Stimulated activated naive B cell treated with anti-CD40 and anti-IgM and Interleukin-4, amounts not matched to agents 10 μg/mL and 1 μg/mL and 100 μg/mL, for 72 hours (primary cell): ENCODE results near the gene PI4KA.
"Not testable (repeated sequence)": the region's sequence is repeated elsewhere in the genome, so short reads cannot be mapped to it uniquely, and the experiment has no call there.

Experiments
- ATAC-seq, 2 donors: fragments of 150-1000 bp; cut with Tn5 transposase; replicated peaks; 2 replicates each; pipeline ENCODE4 v1.10.0; 2021; ENCODE audit warnings: moderate library complexity in 1 of 2
- DNase-seq: peaks from one replicate; pipeline ENCODE4 v3.0.0; 2021
- H3K27ac Mint-ChIP-seq: one replicate; pipeline ENCODE4 v1.8.0; 2022; ENCODE audit warnings: mild to moderate bottlenecking, mixed read lengths
- H3K27me3 Mint-ChIP-seq, 2 donors: one replicate each; pipeline ENCODE4 v1.8.0; 2022; ENCODE audit warnings: mixed read lengths in 2 of 2
- H3K36me3 Mint-ChIP-seq, 2 donors: one replicate each; pipeline ENCODE4 v1.8.0; 2022; ENCODE audit warnings: mixed read lengths in 2 of 2, mild to moderate bottlenecking in 1 of 2
- H3K4me1 Mint-ChIP-seq, 2 donors: one replicate each; pipeline ENCODE4 v1.8.0; 2022; ENCODE audit warnings: mixed read lengths in 2 of 2, mild to moderate bottlenecking in 1 of 2
- H3K4me3 Mint-ChIP-seq, 2 donors: one replicate each; pipeline ENCODE4 v1.8.0; 2022; ENCODE audit warnings: mild to moderate bottlenecking in 2 of 2, mixed read lengths in 2 of 2, moderate library complexity in 1 of 2
- H3K9me3 Mint-ChIP-seq, 2 donors: one replicate each; pipeline ENCODE4 v1.8.0; 2022; ENCODE audit warnings: mixed read lengths in 2 of 2, mild to moderate bottlenecking in 1 of 2

PI4KA gene

DNA sequence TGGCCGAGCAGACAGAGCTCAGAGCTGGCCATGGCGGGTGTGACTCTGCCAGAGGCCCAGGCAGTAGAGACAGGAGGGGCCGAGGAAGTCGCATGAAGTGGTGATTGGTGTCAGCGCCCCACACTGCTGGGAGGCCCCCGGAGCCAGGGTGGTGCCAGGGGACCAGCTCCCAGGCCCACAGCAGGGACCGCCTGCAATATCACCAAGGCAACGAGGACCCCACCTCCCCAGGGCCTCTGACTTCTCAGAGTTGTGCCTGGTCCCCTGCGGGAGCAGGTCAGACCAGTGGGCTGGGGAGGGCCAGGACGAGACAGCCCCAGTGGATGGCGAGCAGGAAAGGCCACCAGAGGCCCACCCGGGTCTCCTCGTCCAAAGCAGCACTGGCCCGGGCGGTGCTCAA, 189.1 kb downstream of the PI4KA start:
- not testable (repeated sequence) for H3K4me1 Mint-ChIP-seq, ATAC-seq, H3K9me3 Mint-ChIP-seq, H3K36me3 Mint-ChIP-seq, H3K4me3 Mint-ChIP-seq, H3K27ac Mint-ChIP-seq, DNase-seq
- H3K27me3 Mint-ChIP-seq = peaks cover 23 to 34% of the 10 kb centered on the region in 2 donors

DNA sequence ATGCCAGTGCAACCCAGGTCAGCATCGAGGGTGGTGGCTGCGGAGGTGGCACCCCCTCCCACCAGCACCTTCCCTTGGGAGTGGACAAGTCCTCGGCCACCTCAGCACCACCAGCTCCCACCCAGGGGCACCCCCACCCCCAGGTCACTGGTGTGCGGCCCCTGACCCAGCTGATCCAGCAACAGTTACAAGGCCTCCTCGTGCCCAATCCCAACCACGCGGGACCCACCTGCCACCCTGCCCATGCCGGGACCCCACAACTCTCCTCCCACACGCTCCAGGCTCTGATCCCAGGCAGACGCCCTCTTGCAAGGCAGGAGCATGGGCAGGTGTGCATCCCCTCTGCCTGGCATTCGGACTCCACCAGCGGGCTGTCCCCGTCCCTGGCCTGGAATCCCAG, 189.8 kb downstream of the PI4KA start:
- ATAC-seq, H3K36me3 Mint-ChIP-seq, DNase-seq, H3K4me3 Mint-ChIP-seq, H3K4me1 Mint-ChIP-seq, H3K27ac Mint-ChIP-seq, H3K9me3 Mint-ChIP-seq: not testable (repeated sequence)
- peaks cover 22 to 41% of the 10 kb centered on the region in 2 donors for H3K27me3 Mint-ChIP-seq

GRCh38 chr22:20668226-20668625, 190.4 kb downstream of the PI4KA start:
- H3K9me3 Mint-ChIP-seq, H3K4me3 Mint-ChIP-seq, H3K4me1 Mint-ChIP-seq, H3K36me3 Mint-ChIP-seq, ATAC-seq, H3K27ac Mint-ChIP-seq, DNase-seq: not testable (repeated sequence)
- peaks cover 22 to 41% of the 10 kb centered on the region in 2 donors for H3K27me3 Mint-ChIP-seq

DNA sequence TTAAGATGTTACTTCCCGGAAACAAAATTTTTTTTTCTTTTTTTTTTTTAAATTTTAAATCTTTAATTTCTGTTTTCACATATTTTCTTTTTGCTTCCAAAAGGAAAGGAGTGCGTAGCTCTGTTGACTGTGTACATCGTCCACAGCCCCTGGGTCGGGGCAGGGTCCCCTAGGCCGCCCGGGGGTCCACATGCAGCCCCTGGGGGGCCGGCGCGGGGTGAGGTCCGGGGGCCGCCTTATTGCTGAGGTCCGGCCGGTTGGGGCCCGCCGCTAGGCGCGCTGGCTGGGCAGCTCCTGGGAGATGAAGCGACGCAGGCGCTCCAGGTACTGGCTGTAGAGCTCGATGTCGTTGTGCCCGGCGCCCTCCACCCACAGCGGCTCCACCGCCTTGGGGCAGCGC, 191.1 kb downstream of the PI4KA start:
- peaks cover 25 to 47% of the 10 kb centered on the region in 2 donors for H3K27me3 Mint-ChIP-seq
- H3K4me1 Mint-ChIP-seq, DNase-seq, H3K27ac Mint-ChIP-seq, H3K36me3 Mint-ChIP-seq, ATAC-seq, H3K4me3 Mint-ChIP-seq: not testable (repeated sequence)
- H3K9me3 Mint-ChIP-seq = peaks cover 9 to 10% of the 10 kb centered on the region in 2 donors

DNA sequence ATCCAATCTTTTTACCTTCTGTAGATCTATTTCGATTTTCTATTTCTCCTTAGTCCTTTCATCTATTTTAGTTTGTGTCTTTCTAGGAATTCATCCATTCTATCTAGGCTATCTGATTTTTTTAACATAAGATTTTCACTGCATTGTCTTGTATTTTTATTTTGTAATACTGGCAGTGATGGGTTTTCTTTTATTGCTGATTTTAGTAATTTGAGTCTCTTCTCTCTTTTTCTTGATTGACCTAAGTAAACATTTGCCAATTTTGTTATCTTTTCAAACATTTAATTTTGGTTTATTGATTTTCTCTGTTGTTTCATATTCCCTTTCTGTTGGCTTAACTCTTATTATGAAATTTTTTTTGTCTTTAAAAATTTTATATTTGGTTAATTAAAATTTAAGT, 192.1 kb downstream of the PI4KA start:
- peaks cover 3 to 7% of the 10 kb centered on the region in 2 donors for H3K36me3 Mint-ChIP-seq
- H3K9me3 Mint-ChIP-seq = peaks cover 9 to 12% of the 10 kb centered on the region in 2 donors
- H3K27me3 Mint-ChIP-seq = peaks cover 26 to 53% of the 10 kb centered on the region in 2 donors
- ATAC-seq = no peak
- no peak overlapping the region for H3K27ac Mint-ChIP-seq
- H3K4me3 Mint-ChIP-seq = no peak overlapping the region
- no peak for DNase-seq
- H3K4me1 Mint-ChIP-seq = no peaks in the 10 kb centered on the region

DNA sequence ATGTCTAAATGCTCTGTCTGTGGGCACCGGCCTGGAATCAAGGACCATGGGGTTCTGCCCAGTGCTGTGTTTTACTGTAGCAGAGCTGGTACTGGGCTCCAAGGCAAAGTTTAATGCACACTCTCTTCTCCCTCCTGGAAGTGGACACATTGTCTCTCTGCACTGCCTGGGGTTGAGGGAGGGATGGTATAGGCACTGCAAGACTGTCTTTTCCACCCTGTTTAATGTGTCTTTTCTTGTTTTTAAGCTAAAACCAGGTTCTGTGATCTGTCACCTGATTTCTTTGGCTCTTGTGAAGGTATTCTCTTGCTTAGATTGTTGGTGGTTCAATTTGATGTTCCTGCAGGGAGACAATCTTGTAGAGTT, 194.0 kb downstream of the PI4KA start:
- Mint-ChIP-seq H3K27ac (no peak overlapping the region), H3K9me3 (peaks cover 9 to 12% of the 10 kb centered on the region in 2 donors), H3K36me3 (peaks cover 3 to 7% of the 10 kb centered on the region in 2 donors), H3K27me3 (peaks cover 25 to 53% of the 10 kb centered on the region in 2 donors), H3K4me3 (no peak overlapping the region), H3K4me1 (no peaks in the 10 kb centered on the region)
- DNase-seq (no peak), ATAC-seq (no peak)

DNA sequence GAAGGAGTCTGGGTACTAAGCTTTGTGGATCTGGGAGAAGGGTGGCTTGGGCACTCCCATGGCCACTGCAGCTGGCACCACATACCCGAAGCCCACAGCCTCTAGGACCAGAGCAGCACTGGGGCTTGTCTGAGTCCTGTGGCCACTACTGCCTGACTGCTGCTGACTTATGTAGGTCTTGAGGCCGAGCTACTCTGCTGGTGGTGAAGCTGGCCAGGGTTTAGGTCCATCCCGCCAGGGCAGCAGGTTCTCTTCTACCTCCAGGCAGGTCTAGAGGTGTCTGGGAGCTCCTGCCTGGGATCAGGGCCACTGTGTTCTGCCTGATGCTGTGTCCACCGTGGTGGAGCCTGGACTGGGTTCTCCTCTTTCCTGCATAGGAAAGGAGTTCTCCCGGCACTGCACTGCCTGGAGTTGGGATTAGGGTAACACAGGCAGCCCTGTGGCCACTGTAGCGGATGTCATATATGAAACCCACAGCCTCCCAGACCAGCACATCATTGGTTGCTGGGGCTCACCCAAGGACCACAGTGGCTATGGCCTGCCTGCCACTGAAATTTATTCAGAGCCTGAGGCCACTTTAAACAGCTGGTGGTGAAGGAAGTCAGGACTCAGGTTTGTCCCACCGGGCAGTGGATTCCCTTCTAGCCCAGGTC, 194.5 kb downstream of the PI4KA start:
- Mint-ChIP-seq H3K36me3 (peaks cover 3 to 7% of the 10 kb centered on the region in 2 donors), H3K4me3 (no peak overlapping the region), H3K27ac (no peak overlapping the region), H3K9me3 (peaks cover 9 to 12% of the 10 kb centered on the region in 2 donors), H3K4me1 (no peaks in the 10 kb centered on the region), H3K27me3 (peaks cover 25 to 48% of the 10 kb centered on the region in 2 donors)
- ATAC-seq (no peak), DNase-seq (no peak)

GRCh38 chr22:20663137-20663828, 195.3 kb downstream of the PI4KA start:
- DNase-seq (no peak), ATAC-seq (no peak)
- Mint-ChIP-seq H3K27me3 (peaks cover 23 to 47% of the 10 kb centered on the region in 2 donors), H3K4me3 (no peak overlapping the region), H3K27ac (no peak overlapping the region), H3K36me3 (peaks cover 3 to 7% of the 10 kb centered on the region in 2 donors), H3K9me3 (peaks cover 9 to 12% of the 10 kb centered on the region in 2 donors), H3K4me1 (no peaks in the 10 kb centered on the region)

- H3K4me1 Mint-ChIP-seq, H3K27ac Mint-ChIP-seq, H3K4me3 Mint-ChIP-seq, DNase-seq, ATAC-seq, H3K36me3 Mint-ChIP-seq: not testable (repeated sequence)
- H3K9me3 Mint-ChIP-seq = peaks cover 9 to 12% of the 10 kb centered on the region in 2 donors
- H3K27me3 Mint-ChIP-seq = peaks cover 30 to 54% of the 10 kb centered on the region in 2 donors
Observed at GRCh38 chr22:20662524-20663036, 196.0 kb downstream of the PI4KA start.

DNA sequence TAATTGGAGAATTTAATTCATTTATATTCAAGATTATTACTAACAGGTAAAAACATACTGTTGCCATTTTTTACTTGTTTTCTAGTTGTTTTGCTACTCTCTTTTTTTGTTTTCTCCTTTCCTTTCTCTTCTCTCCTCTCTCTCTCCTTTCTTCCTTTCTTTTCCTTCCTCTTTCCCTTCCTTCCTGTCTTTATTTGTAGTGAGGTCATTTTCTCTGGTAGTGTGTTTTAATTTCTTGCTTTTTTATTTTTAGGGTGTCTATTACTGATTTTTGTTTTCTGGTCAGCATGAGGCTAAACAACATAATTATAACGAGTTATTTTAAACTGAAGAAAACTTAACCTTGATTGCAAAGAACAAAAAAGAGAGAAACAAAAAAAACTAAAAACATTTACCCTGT, 197.1 kb downstream of the PI4KA start:
- DNase-seq (no peak), ATAC-seq (no peak)
- peaks cover 35 to 60% of the 10 kb centered on the region in 2 donors for H3K27me3 Mint-ChIP-seq
- peaks cover 9 to 12% of the 10 kb centered on the region in 2 donors for H3K9me3 Mint-ChIP-seq
- no peak overlapping the region for H3K27ac Mint-ChIP-seq
- no peak overlapping the region for H3K4me3 Mint-ChIP-seq
- H3K36me3 Mint-ChIP-seq = peaks cover 3 to 7% of the 10 kb centered on the region in 2 donors
- no peaks in the 10 kb centered on the region for H3K4me1 Mint-ChIP-seq

DNA sequence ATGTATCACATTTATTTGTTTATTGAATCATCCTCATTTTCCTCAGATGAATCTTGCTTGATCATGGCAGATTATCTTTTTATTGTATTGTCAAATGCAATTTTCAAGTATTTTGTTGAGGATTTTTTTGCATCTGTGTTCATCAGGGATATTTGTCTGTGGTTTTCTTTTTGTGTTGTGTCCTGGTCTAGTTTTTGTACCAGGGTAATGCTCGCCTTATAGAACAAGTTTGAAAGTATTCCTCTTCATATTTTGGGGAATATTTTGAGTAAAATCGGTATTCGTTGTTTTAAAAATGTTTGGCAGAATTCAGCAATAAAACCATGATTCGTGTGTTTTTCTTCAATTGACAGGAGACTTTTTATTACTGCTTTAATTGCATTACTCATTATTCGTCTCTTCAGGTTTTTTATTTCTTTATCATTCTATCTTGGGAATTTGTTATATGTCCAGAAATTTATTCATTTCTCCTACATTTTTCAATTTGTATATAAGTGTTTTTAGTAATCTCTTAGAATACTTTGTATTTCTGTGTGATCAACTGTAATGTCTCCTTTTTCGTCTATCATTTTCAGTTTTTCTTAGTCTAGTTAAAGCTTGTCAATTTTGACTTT, 198.1 kb downstream of the PI4KA start:
- Mint-ChIP-seq H3K9me3 (peaks cover 9 to 12% of the 10 kb centered on the region in 2 donors), H3K4me3 (no peak overlapping the region)
- ATAC-seq = no peak

DNA sequence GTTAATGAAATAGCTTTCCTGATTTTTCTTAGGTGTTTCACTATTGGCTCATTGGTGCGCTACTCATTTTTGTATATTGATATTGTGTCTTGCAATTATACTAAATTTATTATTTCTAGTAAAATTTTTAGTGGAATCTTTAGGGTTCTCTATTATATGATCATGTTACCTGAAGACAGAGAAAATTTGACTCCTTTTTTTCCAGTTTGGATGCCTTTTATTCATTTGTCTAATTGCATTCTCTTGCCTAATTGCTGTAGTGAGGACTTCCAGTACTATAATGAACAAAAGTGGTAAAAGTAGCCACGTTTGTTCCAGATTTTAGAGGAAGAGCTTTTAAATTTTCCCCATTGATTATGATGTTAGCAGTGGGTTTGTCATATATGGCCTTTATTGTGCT, 198.7 kb downstream of the PI4KA start:
- H3K4me3 Mint-ChIP-seq = no peak overlapping the region
- H3K27ac Mint-ChIP-seq = no peak overlapping the region
- peaks cover 9 to 12% of the 10 kb centered on the region in 2 donors for H3K9me3 Mint-ChIP-seq
- peaks cover 3 to 7% of the 10 kb centered on the region in 2 donors for H3K36me3 Mint-ChIP-seq
- H3K4me1 Mint-ChIP-seq = no peaks in the 10 kb centered on the region
- ATAC-seq = no peak
- peaks cover 35 to 60% of the 10 kb centered on the region in 2 donors for H3K27me3 Mint-ChIP-seq
- no peak for DNase-seq

More for the DNA sequence above, 198.1 kb downstream of the PI4KA start:
- Mint-ChIP-seq H3K27ac (no peak overlapping the region), H3K27me3 (peaks cover 35 to 60% of the 10 kb centered on the region in 2 donors), H3K36me3 (peaks cover 3 to 7% of the 10 kb centered on the region in 2 donors), H3K4me1 (no peaks in the 10 kb centered on the region)
- DNase-seq = no peak

DNA sequence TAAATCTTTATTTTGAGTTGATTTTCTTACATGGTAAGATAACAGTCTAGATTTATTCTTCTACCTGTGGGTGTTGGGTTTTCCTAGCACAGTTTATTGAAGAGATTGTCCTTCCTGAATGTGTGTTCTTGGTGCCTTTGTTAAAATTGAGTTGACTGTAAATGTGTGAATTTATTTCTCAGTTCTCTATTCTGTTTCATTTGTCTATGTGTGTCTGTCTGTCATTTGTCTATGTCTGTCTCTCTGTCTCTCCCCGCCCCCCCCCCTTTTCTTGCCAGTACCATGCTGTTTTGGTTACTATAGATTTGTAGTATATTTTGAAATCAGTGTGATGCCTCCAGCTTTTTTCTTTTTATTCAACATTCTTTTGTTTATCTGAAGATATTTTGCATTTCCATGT, 199.4 kb downstream of the PI4KA start:
- Mint-ChIP-seq H3K4me3 (no peak overlapping the region), H3K27me3 (peaks cover 34 to 55% of the 10 kb centered on the region in 2 donors), H3K36me3 (peaks cover 3 to 7% of the 10 kb centered on the region in 2 donors), H3K4me1 (no peaks in the 10 kb centered on the region), H3K9me3 (peaks cover 9 to 12% of the 10 kb centered on the region in 2 donors), H3K27ac (no peak overlapping the region)
- no peak for ATAC-seq
- DNase-seq = no peak

DNA sequence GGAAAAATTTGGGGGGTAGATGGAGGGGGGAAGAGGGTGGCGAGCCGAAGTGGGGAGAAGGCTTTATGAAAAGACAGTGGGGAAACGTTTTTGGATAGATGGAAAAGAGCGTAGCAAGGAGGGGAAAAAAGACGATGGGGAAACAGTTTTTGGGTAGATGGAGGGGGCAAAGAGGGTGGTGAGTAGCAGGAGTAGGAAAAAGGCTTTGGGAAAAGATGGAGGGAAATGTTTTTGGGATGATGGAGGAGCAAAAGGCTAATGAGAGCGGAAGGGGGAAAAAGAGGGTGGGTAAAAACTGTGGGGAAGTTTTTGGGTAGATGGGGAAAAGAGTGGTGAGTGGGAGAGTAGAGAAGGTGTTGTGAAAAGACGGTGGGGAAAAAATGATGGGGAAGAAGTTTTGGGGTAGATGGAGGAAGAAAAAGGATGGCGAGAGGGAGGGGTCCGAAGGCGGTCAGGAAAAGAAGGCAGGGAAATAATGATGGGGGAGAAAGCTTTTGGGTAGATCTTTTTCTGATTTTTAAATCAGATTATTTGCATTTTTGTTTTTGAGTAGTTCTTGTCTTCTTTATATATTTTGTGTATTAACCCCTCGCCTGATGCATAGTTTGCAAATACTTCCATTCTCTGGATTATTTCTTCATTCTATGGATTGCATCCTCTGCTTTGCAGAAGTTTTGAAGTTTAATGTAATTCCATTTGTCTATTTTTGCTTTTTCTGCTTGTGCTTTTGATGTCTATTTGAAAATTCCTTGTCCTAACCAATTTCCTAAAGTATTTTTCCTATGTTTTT, 200.0 kb downstream of the PI4KA start:
- H3K9me3 Mint-ChIP-seq = peaks cover 7 to 8% of the 10 kb centered on the region in 2 donors
- H3K36me3 Mint-ChIP-seq = peaks cover 3 to 7% of the 10 kb centered on the region in 2 donors
- peaks cover 29 to 49% of the 10 kb centered on the region in 2 donors for H3K27me3 Mint-ChIP-seq
- H3K27ac Mint-ChIP-seq = no peak overlapping the region
- no peak overlapping the region for H3K4me3 Mint-ChIP-seq
- H3K4me1 Mint-ChIP-seq = no peaks in the 10 kb centered on the region
- ATAC-seq (no peak), DNase-seq (no peak)
